GM21381 (cell line): ENCODE measurements around the gene DNM3.

Source experiments
- ATAC-seq: cut with Tn5 transposase; IDR thresholded peaks from one replicate; pipeline ENCODE4 v1.9.1; 2021; ENCODE audit warnings: mild to moderate bottlenecking, moderate library complexity; ENCODE audit not compliant: unreplicated experiment

The DNM3 gene

GRCh38 chr1:172089768-172090510 is 248.6 kb downstream of the DNM3 start:
- ATAC-seq: peak; percentile 60

GRCh38 chr1:172090511-172090817 is 249.2 kb downstream of the DNM3 start:
- ATAC-seq: no peak

DNA sequence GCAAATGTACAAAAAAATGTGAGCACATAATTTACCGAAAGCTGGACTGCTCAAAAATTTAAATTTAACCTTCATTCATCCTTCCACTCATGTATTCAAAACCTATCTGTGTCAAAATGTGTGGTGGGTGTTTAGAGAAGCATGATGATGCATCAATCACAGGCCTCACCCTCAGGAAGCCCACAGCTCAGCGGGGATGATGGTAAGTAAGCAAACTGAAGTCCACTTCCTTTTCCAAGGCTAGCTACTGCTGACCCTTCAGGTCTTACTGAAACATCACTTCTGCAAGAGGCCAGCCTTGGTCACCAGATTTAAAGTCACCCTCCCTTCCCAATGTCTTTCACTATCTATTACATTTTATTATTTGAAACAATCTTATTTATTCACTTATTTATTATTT is 254.5 kb downstream of the DNM3 start:
- no peak for ATAC-seq

DNA sequence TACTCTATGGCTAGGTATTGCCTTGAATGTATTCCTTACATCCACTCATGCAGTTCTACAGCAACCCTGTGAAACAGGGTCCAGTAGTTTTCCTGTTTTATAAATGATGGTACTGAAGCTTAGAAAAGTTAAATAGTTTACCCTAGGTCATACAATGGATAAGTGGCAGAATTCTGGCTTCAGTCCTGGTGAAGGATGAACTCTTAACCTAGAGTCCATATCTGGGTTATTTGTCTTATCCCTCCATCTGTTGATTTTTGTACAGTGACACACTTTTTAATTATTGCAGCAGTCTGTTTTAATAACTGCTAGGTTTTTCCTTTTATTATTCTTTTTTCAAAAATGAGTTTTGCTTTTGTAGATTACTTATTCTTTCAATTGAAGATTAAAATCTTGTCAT is 263.9 kb downstream of the DNM3 start:
- ATAC-seq: no peak

- ATAC-seq: no peak
Measured at GRCh38 chr1:172107316-172107975, 266.1 kb downstream of the DNM3 start.

GRCh38 chr1:172108161-172108893 is 267.0 kb downstream of the DNM3 start:
- no peak for ATAC-seq

DNA sequence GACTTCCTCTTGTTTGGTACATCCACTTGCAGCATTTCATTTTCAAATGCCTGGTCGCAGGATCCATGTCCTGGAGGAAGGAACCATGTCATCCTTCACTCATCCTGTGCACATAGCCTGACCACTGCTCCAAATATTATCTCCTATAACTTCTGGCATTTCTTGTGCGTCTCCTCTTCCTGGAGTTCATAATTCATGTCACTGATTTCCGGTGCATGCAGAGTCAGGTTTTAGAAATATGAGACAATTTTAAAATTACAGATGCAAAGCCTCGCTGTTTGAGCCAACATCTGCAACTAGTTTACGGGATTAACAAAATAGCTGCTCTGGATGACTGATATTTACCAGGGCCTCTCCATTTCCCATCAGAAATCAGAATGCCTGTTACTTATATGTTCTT is 268.1 kb downstream of the DNM3 start:
- ATAC-seq: no peak

- ATAC-seq: no peak
Measured at GRCh38 chr1:172112576-172112975, 271.3 kb downstream of the DNM3 start.

DNA sequence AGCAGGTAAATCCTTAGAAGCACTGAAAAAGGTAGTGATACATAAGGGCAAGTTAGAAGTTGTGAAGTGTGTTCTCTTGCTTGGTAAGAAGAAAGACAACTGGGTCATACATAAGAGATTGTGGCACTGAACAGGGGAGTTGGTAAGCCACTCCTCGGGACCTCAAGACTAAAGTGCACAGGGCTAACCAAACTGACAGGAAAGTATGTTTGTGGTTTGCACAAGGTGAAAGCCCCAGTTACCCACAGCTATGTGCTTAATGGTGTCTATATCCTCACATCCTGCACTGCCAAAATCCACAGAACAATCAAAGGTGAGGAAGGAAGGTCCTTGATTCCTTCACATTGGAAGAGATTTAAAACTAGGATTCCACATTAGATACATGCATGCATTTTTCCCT is 276.5 kb downstream of the DNM3 start:
- ATAC-seq: peak; percentile 83

DNA sequence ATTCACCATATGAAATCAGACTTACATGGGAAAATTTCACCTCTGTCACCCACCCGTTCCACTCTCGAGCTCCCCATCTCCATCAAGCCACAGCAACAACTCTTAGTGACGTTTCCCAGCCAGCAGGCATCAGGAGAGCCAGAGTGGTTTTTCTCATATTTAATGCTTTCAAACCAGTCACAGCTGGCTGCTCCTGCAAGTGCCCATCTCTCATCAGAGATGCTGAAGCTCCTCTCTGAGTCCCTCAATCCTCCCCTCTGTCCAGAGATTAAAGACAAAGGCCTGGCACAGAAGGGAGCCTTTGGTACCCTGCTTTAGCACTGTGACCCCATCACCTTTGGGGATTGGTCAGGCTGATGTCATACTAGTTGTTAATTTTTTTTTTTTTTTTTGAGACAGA is 277.3 kb downstream of the DNM3 start:
- ATAC-seq: no peak

GRCh38 chr1:172119184-172119583 is 277.9 kb downstream of the DNM3 start:
- ATAC-seq: no peak

GRCh38 chr1:172120381-172120780 is 279.1 kb downstream of the DNM3 start:
- ATAC-seq: no peak

GRCh38 chr1:172121081-172121717 is 279.9 kb downstream of the DNM3 start:
- no peak for ATAC-seq

DNA sequence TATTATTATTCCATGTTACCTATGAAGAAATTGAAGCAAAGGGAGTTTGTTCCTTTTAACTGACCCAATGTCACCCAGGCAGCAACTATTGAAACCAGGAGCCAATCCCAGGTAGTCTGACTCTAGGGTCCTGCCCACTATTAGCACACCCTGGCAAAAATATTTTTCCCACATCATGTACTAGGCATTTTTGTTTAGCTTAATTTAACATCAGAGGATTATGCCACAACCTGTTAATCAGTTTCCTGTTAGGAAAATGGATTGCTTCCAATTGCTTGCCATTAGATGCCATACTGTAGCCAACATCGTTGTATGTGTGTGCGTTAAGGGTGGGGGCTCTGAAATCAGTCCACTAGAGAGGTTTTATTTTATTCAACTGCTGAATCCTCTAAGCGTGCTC is 281.1 kb downstream of the DNM3 start:
- no peak for ATAC-seq

DNA sequence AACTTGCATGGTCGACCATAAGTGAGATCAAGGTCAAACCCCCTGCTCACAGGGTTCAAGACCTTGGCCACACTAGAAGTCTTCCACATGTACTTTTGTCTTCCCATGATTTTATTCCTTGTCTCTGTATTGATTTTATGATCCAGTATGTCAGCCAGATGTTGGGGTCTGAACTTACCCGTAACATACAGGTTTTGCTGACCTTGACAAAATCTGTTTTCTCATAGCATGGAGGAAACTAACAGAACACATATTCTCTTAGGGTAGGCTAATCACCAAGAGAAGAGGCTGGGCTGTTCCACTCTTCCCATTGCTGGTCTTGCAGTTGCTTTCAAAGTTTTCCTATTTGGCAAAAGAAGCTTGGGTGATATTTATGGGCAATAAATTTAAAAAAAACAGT is 284.0 kb downstream of the DNM3 start:
- ATAC-seq: no peak

DNA sequence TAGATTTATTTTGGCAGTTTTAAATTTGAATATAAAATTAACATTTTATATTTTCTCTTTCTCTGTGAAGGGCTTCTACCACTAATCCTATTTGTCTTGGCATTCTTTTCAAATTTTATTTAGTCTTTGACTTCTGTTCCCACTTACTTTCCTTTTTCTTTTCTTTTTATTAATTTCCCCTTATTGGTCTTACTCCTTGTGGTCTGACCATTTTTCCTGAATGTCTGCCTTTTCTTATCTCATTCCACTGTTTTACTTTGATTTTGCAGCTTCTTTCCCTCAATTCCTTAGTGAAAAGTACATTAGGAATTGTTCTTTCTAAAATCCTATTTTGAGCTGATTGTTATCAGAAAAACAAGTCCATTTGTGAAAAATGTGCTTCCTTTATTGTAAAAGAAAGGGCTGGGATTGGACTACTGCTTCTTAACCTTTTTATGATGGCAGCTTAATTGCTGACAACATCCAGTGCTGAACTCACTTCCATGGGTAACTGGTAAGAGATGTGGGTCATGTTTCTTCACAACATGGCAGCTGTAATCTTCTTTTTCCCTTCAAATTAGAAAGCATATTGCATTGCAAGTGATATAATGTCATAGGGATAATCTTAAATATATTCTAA is 284.6 kb downstream of the DNM3 start:
- no peak for ATAC-seq

- no peak for ATAC-seq
Measured at GRCh38 chr1:172132836-172133235, 291.5 kb downstream of the DNM3 start.

- ATAC-seq: no peak
Measured at GRCh38 chr1:172134087-172134731, 292.9 kb downstream of the DNM3 start.

GRCh38 chr1:172135076-172135672 is 293.9 kb downstream of the DNM3 start:
- no peak for ATAC-seq

GRCh38 chr1:172135978-172136610 is 294.8 kb downstream of the DNM3 start:
- no peak for ATAC-seq
